ENCODE data around the gene AHSG.

DNA sequence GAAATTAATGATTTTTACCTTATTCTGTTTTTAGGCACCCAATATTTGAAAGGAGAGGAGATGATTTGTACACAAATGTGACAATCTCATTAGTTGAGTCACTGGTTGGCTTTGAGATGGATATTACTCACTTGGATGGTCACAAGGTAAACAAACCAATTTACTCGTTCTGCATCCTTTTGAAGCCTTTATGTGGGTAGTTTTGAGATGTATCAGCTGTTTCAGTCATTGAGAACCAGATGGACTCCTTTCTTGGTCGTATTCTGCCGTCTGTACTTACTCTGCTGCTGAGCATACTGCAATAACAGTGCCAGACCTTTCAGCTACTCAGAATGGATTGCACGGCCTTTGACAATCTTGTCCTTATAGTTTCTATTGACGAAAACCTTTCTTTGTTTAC is 29.0 kb upstream of the AHSG start:
- TF ChIP-seq, protein P1, sequence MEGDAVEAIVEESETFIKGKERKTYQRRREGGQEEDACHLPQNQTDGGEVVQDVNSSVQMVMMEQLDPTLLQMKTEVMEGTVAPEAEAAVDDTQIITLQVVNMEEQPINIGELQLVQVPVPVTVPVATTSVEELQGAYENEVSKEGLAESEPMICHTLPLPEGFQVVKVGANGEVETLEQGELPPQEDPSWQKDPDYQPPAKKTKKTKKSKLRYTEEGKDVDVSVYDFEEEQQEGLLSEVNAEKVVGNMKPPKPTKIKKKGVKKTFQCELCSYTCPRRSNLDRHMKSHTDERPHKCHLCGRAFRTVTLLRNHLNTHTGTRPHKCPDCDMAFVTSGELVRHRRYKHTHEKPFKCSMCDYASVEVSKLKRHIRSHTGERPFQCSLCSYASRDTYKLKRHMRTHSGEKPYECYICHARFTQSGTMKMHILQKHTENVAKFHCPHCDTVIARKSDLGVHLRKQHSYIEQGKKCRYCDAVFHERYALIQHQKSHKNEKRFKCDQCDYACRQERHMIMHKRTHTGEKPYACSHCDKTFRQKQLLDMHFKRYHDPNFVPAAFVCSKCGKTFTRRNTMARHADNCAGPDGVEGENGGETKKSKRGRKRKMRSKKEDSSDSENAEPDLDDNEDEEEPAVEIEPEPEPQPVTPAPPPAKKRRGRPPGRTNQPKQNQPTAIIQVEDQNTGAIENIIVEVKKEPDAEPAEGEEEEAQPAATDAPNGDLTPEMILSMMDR (IDR thresholded peaks at IDR 0.05 in 4 of 5, conservative IDR thresholded peaks at IDR 0.05 in 1 of 5) = no peak
- no peak for TF ChIP-seq POLR2A (IDR thresholded peaks at IDR 0.05)

All from gastrocnemius medialis (tissue), 4 donors.